ENCODE measurements around the gene TADA1.
A peak's percentile ranks its signal among the peaks of the same experiment; 100 is the strongest.
"Not testable (repeated sequence)": the region's sequence is repeated elsewhere in the genome, so short reads cannot be mapped to it uniquely, and the experiment has no call there.

TADA1 gene

DNA sequence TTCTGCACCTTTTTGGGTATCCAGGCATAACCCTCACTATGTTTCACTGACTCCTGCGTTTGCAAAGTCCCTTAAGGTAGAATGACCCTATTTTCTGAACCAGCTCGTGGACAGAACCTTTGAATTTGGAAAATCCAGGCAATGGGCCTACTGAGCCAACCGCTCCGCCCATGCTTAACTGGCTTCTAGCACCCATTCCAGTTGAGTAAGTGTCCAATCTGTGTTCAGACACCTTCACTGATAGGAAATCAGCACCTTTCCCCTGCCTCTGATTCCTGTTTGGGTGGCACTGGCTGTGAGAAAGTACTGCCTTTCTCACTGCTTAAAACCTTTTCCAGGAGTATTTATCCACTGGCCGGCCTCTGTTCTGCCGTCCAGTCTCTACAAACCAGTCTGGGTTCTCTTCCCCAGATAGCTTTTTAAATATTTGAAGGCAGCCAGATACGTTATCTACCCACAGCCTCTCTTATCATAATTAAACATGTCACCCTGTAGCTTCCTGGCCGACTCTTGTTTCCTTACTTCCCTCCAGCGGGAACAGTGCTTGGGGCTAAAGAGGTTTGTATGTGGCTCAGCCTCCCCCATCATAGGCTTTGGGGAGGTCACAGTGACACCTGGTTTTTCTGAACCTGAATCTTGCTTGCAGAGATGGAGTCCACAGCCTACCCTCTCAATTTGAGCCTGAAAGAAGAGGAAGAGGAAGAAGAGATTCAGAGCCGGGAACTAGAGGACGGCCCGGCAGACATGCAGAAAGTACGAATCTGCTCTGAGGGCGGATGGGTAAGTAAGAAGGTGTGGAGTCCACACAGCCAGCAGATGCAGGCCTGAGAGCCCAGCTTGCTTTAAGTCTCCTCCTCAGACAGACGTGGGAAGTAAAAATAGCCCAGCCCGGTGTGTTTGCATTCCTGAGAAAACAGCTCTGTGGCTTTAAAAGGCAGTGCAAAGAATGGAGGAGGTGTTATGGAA, 35.5 kb downstream of the TADA1 start:
- Histone ChIP-seq H3K36me3 (ENCODE audit: control insufficient read depth in 1 of 2, insufficient read depth in 2 of 2, low read length in 2 of 2) (peaks cover 28 to 40% of the 10 kb centered on the region in 2 donors), H3K9me3 (ENCODE audit: control insufficient read depth in 1 of 2, low read length in 2 of 2) (no peaks in the 10 kb centered on the region), H3K4me1 (ENCODE audit: control insufficient read depth in 1 of 2, insufficient read depth in 2 of 2, low read length in 2 of 2) (peaks cover 32 to 61% of the 10 kb centered on the region in 2 donors), H3K27ac (ENCODE audit: low read length) (peak overlapping the region; percentile 25), H3K4me3 (ENCODE audit: low read depth in 1 of 2, low read length in 2 of 2) (peak overlapping the region; percentile 51 to 77), H3K27me3 (ENCODE audit: low read depth, low read length) (no peaks in the 10 kb centered on the region)

DNA sequence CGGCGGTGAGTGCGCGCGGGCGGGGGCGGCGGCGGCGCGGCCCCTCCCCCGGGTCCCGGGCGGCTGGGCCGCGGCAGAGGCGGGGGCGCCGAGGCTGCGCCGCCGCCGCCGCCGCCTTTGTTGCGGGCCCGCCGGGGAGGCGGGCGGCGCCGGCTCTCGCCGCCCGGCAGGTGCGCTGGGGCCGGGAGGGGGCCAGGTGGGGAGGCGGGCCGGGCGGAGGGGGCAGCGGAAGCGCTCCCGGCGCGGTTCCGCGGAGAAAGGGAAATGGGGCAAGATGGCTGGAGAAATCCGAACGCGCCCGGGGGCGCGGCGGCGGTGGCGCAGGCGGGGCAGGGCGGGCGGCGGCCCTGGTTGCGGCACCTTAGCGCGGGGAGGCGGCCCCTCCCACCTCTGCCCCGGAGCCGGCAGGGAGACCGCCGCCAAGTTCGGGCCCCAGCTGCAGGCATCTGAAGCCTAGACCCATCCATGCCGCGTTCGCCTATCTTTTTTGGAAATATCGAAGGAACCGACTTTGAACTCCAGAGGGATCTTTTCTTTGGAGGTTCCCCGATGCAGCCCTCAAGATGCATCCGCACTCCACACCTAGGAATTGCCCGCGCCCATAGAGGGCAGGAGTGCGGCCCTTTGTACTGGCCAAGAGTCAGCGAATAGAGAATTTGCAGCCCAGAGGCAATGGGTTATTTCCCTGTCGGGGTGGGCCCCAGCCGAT, 36.3 kb downstream of the TADA1 start:
- Histone ChIP-seq H3K27ac (ENCODE audit: low read length) (peak overlapping the region; percentile 25), H3K4me3 (ENCODE audit: low read depth in 1 of 2, low read length in 2 of 2) (peak overlapping the region; percentile 51 to 77), H3K4me1 (ENCODE audit: control insufficient read depth in 1 of 2, insufficient read depth in 2 of 2, low read length in 2 of 2) (peaks cover 26 to 53% of the 10 kb centered on the region in 2 donors), H3K9me3 (ENCODE audit: control insufficient read depth in 1 of 2, low read length in 2 of 2) (no peaks in the 10 kb centered on the region), H3K27me3 (ENCODE audit: low read depth, low read length) (no peaks in the 10 kb centered on the region), H3K36me3 (ENCODE audit: control insufficient read depth in 1 of 2, insufficient read depth in 2 of 2, low read length in 2 of 2) (peaks cover 28 to 35% of the 10 kb centered on the region in 2 donors)

- Histone ChIP-seq H3K4me3 (ENCODE audit: low read depth in 1 of 2, low read length in 2 of 2) (peak within 1 kb of the TSS; percentile 71 to 77), H3K4me1 (ENCODE audit: control insufficient read depth in 1 of 2, insufficient read depth in 2 of 2, low read length in 2 of 2) (peaks cover 25 to 46% of the 10 kb centered on the region in 2 donors), H3K27me3 (ENCODE audit: low read depth, low read length) (no peaks in the 10 kb centered on the region), H3K9me3 (ENCODE audit: control insufficient read depth in 1 of 2, low read length in 2 of 2) (no peaks in the 10 kb centered on the region), H3K36me3 (ENCODE audit: control insufficient read depth in 1 of 2, insufficient read depth in 2 of 2, low read length in 2 of 2) (peaks cover 25 to 30% of the 10 kb centered on the region in 2 donors), H3K27ac (ENCODE audit: low read length) (peak within 1 kb of the TSS; percentile 86)
Measured at GRCh38 chr1:166838766-166839599, 37.1 kb downstream of the TADA1 start, which contains the start of gene POGK. Gene POGK, plus strand, starts transcription at chr1:166839475. Its CDS starts 1,482 bp downstream, at chr1:166840957.

GRCh38 chr1:166836733-166837132, 39.3 kb downstream of the TADA1 start:
- no peaks in the 10 kb centered on the region for H3K27me3 ChIP-seq (ENCODE audit: low read depth, low read length)
- H3K4me1 ChIP-seq (ENCODE audit: control insufficient read depth in 1 of 2, insufficient read depth in 2 of 2, low read length in 2 of 2) = peaks cover 20 to 23% of the 10 kb centered on the region in 2 donors
- H3K4me3 ChIP-seq (ENCODE audit: low read depth in 1 of 2, low read length in 2 of 2) = no peak overlapping the region
- no peak overlapping the region for H3K27ac ChIP-seq (ENCODE audit: low read length)
- no peaks in the 10 kb centered on the region for H3K9me3 ChIP-seq (ENCODE audit: control insufficient read depth in 1 of 2, low read length in 2 of 2)
- H3K36me3 ChIP-seq (ENCODE audit: control insufficient read depth in 1 of 2, insufficient read depth in 2 of 2, low read length in 2 of 2) = peaks cover 5 to 10% of the 10 kb centered on the region in 2 donors

- H3K9me3 ChIP-seq (ENCODE audit: control insufficient read depth in 1 of 2, low read length in 2 of 2) = peaks cover 8 to 24% of the 10 kb centered on the region in 2 donors
- H3K27ac ChIP-seq (ENCODE audit: low read length); H3K27me3 ChIP-seq (ENCODE audit: low read depth, low read length); H3K4me3 ChIP-seq (ENCODE audit: low read depth in 1 of 2, low read length in 2 of 2); H3K4me1 ChIP-seq (ENCODE audit: control insufficient read depth in 1 of 2, insufficient read depth in 2 of 2, low read length in 2 of 2); H3K36me3 ChIP-seq (ENCODE audit: control insufficient read depth in 1 of 2, insufficient read depth in 2 of 2, low read length in 2 of 2): not testable (repeated sequence)
Measured at GRCh38 chr1:166829762-166830161, 46.3 kb downstream of the TADA1 start.

DNA sequence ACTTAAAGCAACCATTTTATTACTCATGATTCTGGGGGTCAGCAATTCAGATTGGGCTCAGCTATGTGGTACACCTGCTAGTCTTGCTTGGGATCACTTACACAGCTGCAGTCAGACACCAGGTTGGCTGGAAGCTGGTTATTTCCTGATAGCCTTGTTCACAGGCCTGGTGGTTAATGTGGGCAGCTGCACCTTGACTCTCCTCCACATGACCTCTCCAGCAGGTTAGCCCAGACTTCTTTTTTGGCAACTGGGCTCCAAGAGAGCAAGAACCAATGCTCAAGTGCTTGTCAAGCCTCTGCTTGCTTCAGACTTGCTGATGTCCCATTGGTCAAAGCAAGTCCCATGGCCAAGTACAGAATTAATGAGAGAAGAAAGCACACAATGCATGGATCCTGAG, 48.6 kb downstream of the TADA1 start:
- Histone ChIP-seq H3K27ac (ENCODE audit: low read length) (no peak overlapping the region), H3K36me3 (ENCODE audit: control insufficient read depth in 1 of 2, insufficient read depth in 2 of 2, low read length in 2 of 2) (no peaks in the 10 kb centered on the region), H3K27me3 (ENCODE audit: low read depth, low read length) (no peaks in the 10 kb centered on the region), H3K9me3 (ENCODE audit: control insufficient read depth in 1 of 2, low read length in 2 of 2) (peaks cover 8 to 24% of the 10 kb centered on the region in 2 donors), H3K4me3 (ENCODE audit: low read depth in 1 of 2, low read length in 2 of 2) (no peak overlapping the region), H3K4me1 (ENCODE audit: control insufficient read depth in 1 of 2, insufficient read depth in 2 of 2, low read length in 2 of 2) (no peaks in the 10 kb centered on the region)

DNA sequence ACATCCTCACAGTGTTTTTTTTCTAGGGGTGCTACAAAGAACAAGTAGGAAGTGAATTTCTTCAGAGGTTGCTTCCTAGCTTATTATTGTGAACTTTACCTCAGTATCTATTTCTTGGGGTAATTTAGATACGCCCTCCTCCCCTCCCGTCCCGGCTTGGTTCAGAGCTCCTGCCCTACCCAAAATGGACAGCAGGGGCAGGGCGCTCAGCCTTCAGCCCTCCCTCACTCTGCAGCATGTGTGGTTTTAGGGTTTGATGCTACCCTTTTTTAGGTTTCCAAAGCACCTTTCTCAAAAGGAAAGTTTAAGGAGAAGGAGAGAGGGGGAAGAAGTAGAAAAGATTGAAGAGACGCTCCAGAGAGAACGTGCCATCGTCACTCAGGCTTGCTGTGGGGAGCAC, 53.7 kb downstream of the TADA1 start:
- H3K4me3 ChIP-seq (ENCODE audit: low read depth in 1 of 2, low read length in 2 of 2) = no peak overlapping the region
- no peak overlapping the region for H3K27ac ChIP-seq (ENCODE audit: low read length)
- H3K36me3 ChIP-seq (ENCODE audit: control insufficient read depth in 1 of 2, insufficient read depth in 2 of 2, low read length in 2 of 2) = no peaks in the 10 kb centered on the region
- H3K27me3 ChIP-seq (ENCODE audit: low read depth, low read length) = no peaks in the 10 kb centered on the region
- no peaks in the 10 kb centered on the region for H3K4me1 ChIP-seq (ENCODE audit: control insufficient read depth in 1 of 2, insufficient read depth in 2 of 2, low read length in 2 of 2)
- H3K9me3 ChIP-seq (ENCODE audit: control insufficient read depth in 1 of 2, low read length in 2 of 2) = peaks cover 0 to 7% of the 10 kb centered on the region in 2 donors

- no peak overlapping the region for H3K27ac ChIP-seq (ENCODE audit: low read length)
- H3K36me3 ChIP-seq (ENCODE audit: control insufficient read depth in 1 of 2, insufficient read depth in 2 of 2, low read length in 2 of 2) = no peaks in the 10 kb centered on the region
- H3K9me3 ChIP-seq (ENCODE audit: control insufficient read depth in 1 of 2, low read length in 2 of 2) = peaks cover 0 to 7% of the 10 kb centered on the region in 2 donors
- H3K4me3 ChIP-seq (ENCODE audit: low read depth in 1 of 2, low read length in 2 of 2) = no peak overlapping the region
- no peaks in the 10 kb centered on the region for H3K27me3 ChIP-seq (ENCODE audit: low read depth, low read length)
- no peaks in the 10 kb centered on the region for H3K4me1 ChIP-seq (ENCODE audit: control insufficient read depth in 1 of 2, insufficient read depth in 2 of 2, low read length in 2 of 2)
Measured at GRCh38 chr1:166819974-166820373, 56.1 kb downstream of the TADA1 start.

GRCh38 chr1:166814611-166815010, 61.5 kb downstream of the TADA1 start:
- Histone ChIP-seq H3K4me1 (ENCODE audit: control insufficient read depth in 1 of 2, insufficient read depth in 2 of 2, low read length in 2 of 2) (no peaks in the 10 kb centered on the region), H3K27me3 (ENCODE audit: low read depth, low read length) (no peaks in the 10 kb centered on the region), H3K36me3 (ENCODE audit: control insufficient read depth in 1 of 2, insufficient read depth in 2 of 2, low read length in 2 of 2) (no peaks in the 10 kb centered on the region), H3K9me3 (ENCODE audit: control insufficient read depth in 1 of 2, low read length in 2 of 2) (peaks cover 0 to 4% of the 10 kb centered on the region in 2 donors), H3K27ac (ENCODE audit: low read length) (no peak overlapping the region), H3K4me3 (ENCODE audit: low read depth in 1 of 2, low read length in 2 of 2) (no peak overlapping the region)

DNA sequence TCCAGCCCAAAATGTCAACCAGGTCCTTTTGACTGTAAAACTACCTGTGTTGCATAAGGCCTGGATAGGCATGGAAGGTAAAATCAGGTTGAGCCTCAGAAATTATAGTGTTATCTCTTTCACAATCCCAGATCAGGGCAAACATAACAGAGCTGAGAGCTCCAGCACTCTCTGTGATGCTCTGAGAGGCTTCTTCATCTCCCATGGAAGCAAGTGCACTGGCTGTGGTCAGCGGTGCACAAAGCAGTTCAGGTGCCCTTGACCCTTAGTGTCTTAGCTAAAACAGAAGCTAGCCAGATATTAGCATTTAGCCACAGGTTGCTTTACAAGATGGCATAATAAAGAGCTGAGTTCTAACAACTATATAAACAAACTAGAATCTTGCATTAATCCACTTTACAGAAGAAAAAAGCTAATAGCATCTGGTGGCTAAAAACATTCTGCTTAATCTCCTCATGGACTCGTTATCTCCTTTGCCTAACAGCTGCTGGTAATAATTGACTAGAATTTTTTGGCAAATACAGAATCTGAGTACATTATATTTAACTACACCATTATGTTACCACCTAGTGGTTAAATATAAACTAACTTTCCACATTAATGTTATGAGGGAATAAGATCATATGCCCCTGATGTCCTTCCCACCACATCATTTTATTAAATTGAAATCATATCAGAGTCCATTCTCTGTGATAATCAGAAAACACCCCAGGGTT, 62.4 kb downstream of the TADA1 start:
- no peaks in the 10 kb centered on the region for H3K36me3 ChIP-seq (ENCODE audit: control insufficient read depth in 1 of 2, insufficient read depth in 2 of 2, low read length in 2 of 2)
- peaks cover 0 to 2% of the 10 kb centered on the region in 2 donors for H3K9me3 ChIP-seq (ENCODE audit: control insufficient read depth in 1 of 2, low read length in 2 of 2)
- no peaks in the 10 kb centered on the region for H3K4me1 ChIP-seq (ENCODE audit: control insufficient read depth in 1 of 2, insufficient read depth in 2 of 2, low read length in 2 of 2)
- H3K27ac ChIP-seq (ENCODE audit: low read length) = no peak overlapping the region
- H3K27me3 ChIP-seq (ENCODE audit: low read depth, low read length) = no peaks in the 10 kb centered on the region
- H3K4me3 ChIP-seq (ENCODE audit: low read depth in 1 of 2, low read length in 2 of 2) = no peak overlapping the region

Data from muscle layer of duodenum (tissue), 2 donors.